HEK293 (cell line): Measurements from ENCODE around the gene SIAE.

Experiments used
- CTCF ChIP-seq: fragments of 450-650 bp; formaldehyde crosslinking; IDR thresholded peaks from 2 replicates; pipeline ENCODE4 v1.5.1; 2016; ENCODE audit warnings: missing biosample characterization, missing genetic modification characterization
- OVOL3 ChIP-seq: fragments of 450-650 bp; formaldehyde crosslinking; IDR thresholded peaks from 2 replicates; pipeline ENCODE4 v1.5.1; 2016; ENCODE audit warnings: missing biosample characterization, missing genetic modification characterization
- SP2 ChIP-seq: fragments of 450-650 bp; formaldehyde crosslinking; IDR thresholded peaks from 2 replicates; pipeline ENCODE4 v1.5.1; 2016; ENCODE audit warnings: missing biosample characterization, missing genetic modification characterization
- TCF7L2 ChIP-seq: IDR thresholded peaks from 2 replicates; pipeline ENCODE4 v1.6.1; 2011; ENCODE audit warnings: low read depth, mild to moderate bottlenecking, inconsistent platforms, low read length, moderate library complexity, borderline replicate concordance
- ZNF350 ChIP-seq: fragments of 450-650 bp; formaldehyde crosslinking; IDR thresholded peaks from 2 replicates; pipeline ENCODE4 v1.5.0; 2017; ENCODE audit warnings: missing biosample characterization, mild to moderate bottlenecking, missing genetic modification characterization
- ZNF416 ChIP-seq: fragments of 450-650 bp; formaldehyde crosslinking; IDR thresholded peaks from 2 replicates; pipeline ENCODE4 v1.5.1; 2016; ENCODE audit warnings: missing biosample characterization, missing genetic modification characterization
- ZNF426 ChIP-seq: fragments of 450-650 bp; formaldehyde crosslinking; IDR thresholded peaks from 2 replicates; pipeline ENCODE4 v1.5.1; 2017; ENCODE audit warnings: missing biosample characterization, missing genetic modification characterization, mild to moderate bottlenecking, inconsistent platforms, moderate library complexity
- ZNF529 ChIP-seq: fragments of 450-650 bp; formaldehyde crosslinking; IDR thresholded peaks from 2 replicates; pipeline ENCODE4 v1.5.1; 2017; ENCODE audit warnings: missing genetic modification characterization, missing biosample characterization; ENCODE audit not compliant: insufficient replicate concordance
- ZNF639 ChIP-seq: fragments of 450-650 bp; formaldehyde crosslinking; IDR thresholded peaks from 2 replicates; pipeline ENCODE4 v1.5.1; 2016; ENCODE audit warnings: missing biosample characterization, missing genetic modification characterization
- ZNF76 ChIP-seq: fragments of 450-650 bp; formaldehyde crosslinking; IDR thresholded peaks from 2 replicates; pipeline ENCODE4; 2016; ENCODE audit warnings: low read depth, missing biosample characterization, missing genetic modification characterization, borderline replicate concordance

- TF ChIP-seq TCF7L2 = no peak
- no peak for TF ChIP-seq CTCF (tag by site-specific recombination)
- TF ChIP-seq ZNF529 (tag by site-specific recombination) = no peak
- no peak for TF ChIP-seq ZNF426 (tag by site-specific recombination)
- no peak for TF ChIP-seq OVOL3 (tag by site-specific recombination)
- no peak for TF ChIP-seq ZNF416
- TF ChIP-seq ZNF76 = no peak
- TF ChIP-seq SP2 (tag by site-specific recombination) = no peak
- TF ChIP-seq ZNF639 = no peak
- no peak for TF ChIP-seq ZNF350 (tag by site-specific recombination)
Observed at GRCh38 chr11:124678416-124678815, 4.9 kb upstream of the SIAE start.
